Hepatocyte (in vitro differentiated cells): Measurements from ENCODE around the gene NEDD4L. TPM values are rescaled to one million over a fixed set of nuclear protein-coding genes. Genes with fewer than 3 reads are reported as not detected.

Experiments
- DNase-seq: peaks from one replicate; pipeline ENCODE4 v3.0.0-alpha.2; 2016; ENCODE audit warnings: low spot score
- H2AFZ ChIP-seq: fragments of 200-600 bp; sonication (generic); 2 replicates; pipeline ENCODE4 v1.6.0; 2016; ENCODE audit warnings: antibody characterized with exemption, mild to moderate bottlenecking
- H3K27ac ChIP-seq: fragments of 200-600 bp; sonication (generic); 2 replicates; pipeline ENCODE4 v1.5.1; 2016; ENCODE audit warnings: mild to moderate bottlenecking
- H3K27me3 ChIP-seq: fragments of 200-600 bp; sonication (generic); 2 replicates; pipeline ENCODE4 v1.6.1; 2016
- H3K36me3 ChIP-seq: fragments of 200-600 bp; sonication (generic); replicated peaks from 2 replicates; pipeline ENCODE4 v1.5.1; 2016; ENCODE audit warnings: low read depth; ENCODE audit not compliant: insufficient read depth
- H3K4me1 ChIP-seq: fragments of 200-600 bp; sonication (generic); 2 replicates; pipeline ENCODE4 v1.5.1; 2016; ENCODE audit warnings: mild to moderate bottlenecking, moderate library complexity; ENCODE audit not compliant: insufficient read depth
- H3K4me2 ChIP-seq: fragments of 200-600 bp; sonication (generic); 2 replicates; pipeline ENCODE4 v1.6.0; 2016
- H3K4me3 ChIP-seq: fragments of 200-600 bp; sonication (generic); 2 replicates; pipeline ENCODE4 v1.5.1; 2016; ENCODE audit warnings: mild to moderate bottlenecking
- H3K79me2 ChIP-seq: fragments of 200-600 bp; sonication (generic); 2 replicates; pipeline ENCODE4 v1.6.0; 2017; ENCODE audit warnings: mild to moderate bottlenecking
- H3K9me2 ChIP-seq: fragments of 200-600 bp; sonication (generic); replicated peaks from 2 replicates; pipeline ENCODE4 v1.6.0; 2017; ENCODE audit warnings: mild to moderate bottlenecking; ENCODE audit not compliant: insufficient read depth
- H3K9me3 ChIP-seq: fragments of 200-600 bp; sonication (generic); 2 replicates; pipeline ENCODE4 v1.5.1; 2016; ENCODE audit warnings: low read depth, mild to moderate bottlenecking
- H4K20me1 ChIP-seq: fragments of 200-600 bp; sonication (generic); 2 replicates; pipeline ENCODE4 v1.6.0; 2016; ENCODE audit warnings: mild to moderate bottlenecking; ENCODE audit not compliant: insufficient read depth, poor library complexity, severe bottlenecking
- CTCF ChIP-seq: fragments of 200-600 bp; sonication (generic); IDR thresholded peaks from 2 replicates; pipeline ENCODE4 v1.5.1; 2016; ENCODE audit warnings: antibody characterized with exemption, mild to moderate bottlenecking; ENCODE audit not compliant: poor library complexity
- EZH2 ChIP-seq: fragments of 200-600 bp; sonication (generic); IDR thresholded peaks from 2 replicates; pipeline ENCODE4 v1.6.1; 2016; ENCODE audit warnings: antibody characterized with exemption, mild to moderate bottlenecking, borderline replicate concordance
- EZH2phosphoT487 ChIP-seq: fragments of 200-600 bp; sonication (generic); IDR thresholded peaks from one replicate; pipeline ENCODE4 v1.6.1; 2018; ENCODE audit warnings: antibody characterized with exemption, mild to moderate bottlenecking, low read depth, moderate library complexity; ENCODE audit not compliant: unreplicated experiment, severe bottlenecking
- WGBS: methylation state at CpG from one replicate; pipeline ENCODE4 v1.1.6; 2016; ENCODE audit warnings: low lambda C conversion rate; ENCODE audit errors: missing lambda C conversion rate; 5-methylcytosine and 5-hydroxymethylcytosine counted together
- polyA plus RNA-seq: library from polyadenylated mRNA; unstranded; fragments of >200 nt; fragmentation: Nextera tagmentation; extraction: Ambion mirVana; gene quantifications from 2 replicates; pipeline ENCODE4 v1.2.1, GENCODE V29; 2016
- total RNA-seq: library from RNA; depleted of rRNA; stranded (reverse); fragments of >200 nt; gene quantifications from 2 replicates; pipeline ENCODE4 v1.2.3, GENCODE V29; 2014

Gene NEDD4L
- total and polyA plus RNA-seq, 2 experiments from 2014 or later, result 104 to 140 TPM

GRCh38 chr18:58319719-58320118 is 275.7 kb downstream of the NEDD4L start:
- no peak overlapping the region for H3K4me2 ChIP-seq
- no peak overlapping the region for H3K4me3 ChIP-seq
- no peak overlapping the region for H2AFZ ChIP-seq
- peaks cover 14% of the 10 kb centered on the region for H3K4me1 ChIP-seq
- no peaks in the 10 kb centered on the region for H3K36me3 ChIP-seq
- no peaks in the 10 kb centered on the region for H3K27me3 ChIP-seq
- no peaks in the 10 kb centered on the region for H3K9me3 ChIP-seq
- H3K27ac ChIP-seq, result no peak overlapping the region
- H3K79me2 ChIP-seq, result peaks cover 64% of the 10 kb centered on the region
- no peak for DNase-seq
- no peaks in the 10 kb centered on the region for H3K9me2 ChIP-seq
- TF ChIP-seq EZH2, result no peak
- TF ChIP-seq EZH2phosphoT487, result no peak
- 93% methylated on average over 2 of the region's 2 CpGs for WGBS
- peaks cover 3% of the 10 kb centered on the region for H4K20me1 ChIP-seq

GRCh38 chr18:58320907-58321561 is 277.0 kb downstream of the NEDD4L start:
- H3K27ac ChIP-seq, result peak overlapping the region; percentile 19
- H4K20me1 ChIP-seq, result peaks cover 3% of the 10 kb centered on the region
- no peaks in the 10 kb centered on the region for H3K9me3 ChIP-seq
- no peaks in the 10 kb centered on the region for H3K27me3 ChIP-seq
- H3K4me3 ChIP-seq, result no peak overlapping the region
- H3K4me2 ChIP-seq, result no peak overlapping the region
- no peaks in the 10 kb centered on the region for H3K9me2 ChIP-seq
- peaks cover 51% of the 10 kb centered on the region for H3K79me2 ChIP-seq
- WGBS, result 91% methylated on average over 3 of the region's 3 CpGs
- TF ChIP-seq CTCF, result no peak
- no peak for TF ChIP-seq EZH2
- no peak for TF ChIP-seq EZH2phosphoT487
- peaks cover 7% of the 10 kb centered on the region for H3K4me1 ChIP-seq
- no peak for DNase-seq
- no peaks in the 10 kb centered on the region for H3K36me3 ChIP-seq
- H2AFZ ChIP-seq, result no peak overlapping the region

- peak overlapping the region; percentile 11 for H3K4me2 ChIP-seq
- H4K20me1 ChIP-seq, result peaks cover 3% of the 10 kb centered on the region
- H3K9me3 ChIP-seq, result no peaks in the 10 kb centered on the region
- peaks cover 7% of the 10 kb centered on the region for H3K4me1 ChIP-seq
- peak; percentile 69 for TF ChIP-seq CTCF
- TF ChIP-seq EZH2phosphoT487, result no peak
- TF ChIP-seq EZH2, result no peak
- peak; percentile 82 for DNase-seq
- H3K27me3 ChIP-seq, result no peaks in the 10 kb centered on the region
- WGBS, result 21% methylated on average over 6 of the region's 6 CpGs
- no peaks in the 10 kb centered on the region for H3K36me3 ChIP-seq
- no peaks in the 10 kb centered on the region for H3K9me2 ChIP-seq
- H3K4me3 ChIP-seq, result no peak overlapping the region
- H3K27ac ChIP-seq, result peak overlapping the region; percentile 19
- no peak overlapping the region for H2AFZ ChIP-seq
- peaks cover 44% of the 10 kb centered on the region for H3K79me2 ChIP-seq
Measured at GRCh38 chr18:58321986-58322385, 278.0 kb downstream of the NEDD4L start.

GRCh38 chr18:58322464-58322863 is 278.4 kb downstream of the NEDD4L start:
- no peak overlapping the region for H3K4me3 ChIP-seq
- no peaks in the 10 kb centered on the region for H3K9me2 ChIP-seq
- no peak overlapping the region for H3K27ac ChIP-seq
- no peaks in the 10 kb centered on the region for H3K9me3 ChIP-seq
- no peak for DNase-seq
- 100% methylated on average over 2 of the region's 5 CpGs for WGBS
- no peak overlapping the region for H3K4me2 ChIP-seq
- H2AFZ ChIP-seq, result no peak overlapping the region
- H3K4me1 ChIP-seq, result peaks cover 7% of the 10 kb centered on the region
- TF ChIP-seq CTCF, result no peak
- no peak for TF ChIP-seq EZH2phosphoT487
- no peak for TF ChIP-seq EZH2
- H3K27me3 ChIP-seq, result no peaks in the 10 kb centered on the region
- H3K79me2 ChIP-seq, result peaks cover 40% of the 10 kb centered on the region
- peaks cover 6% of the 10 kb centered on the region for H4K20me1 ChIP-seq
- H3K36me3 ChIP-seq, result no peaks in the 10 kb centered on the region
